Psoas muscle (tissue), 8 donors: Measurements from ENCODE around the gene TREH. TPM values are rescaled to one million over a fixed set of nuclear protein-coding genes. Genes with fewer than 3 reads are reported as not detected.

ENCODE experiments used
- ATAC-seq, 4 donors: fragments of 200-7000 bp; cut with Tn5 transposase; one replicate each; pipeline ENCODE4 v1.9.1; 2020; ENCODE audit warnings: moderate library complexity in 3 of 4, mild to moderate bottlenecking in 2 of 4
- DNase-seq, 2 donors: peaks; one replicate each; pipeline ENCODE4 v3.0.0-alpha.2; 2020
- H3K27ac ChIP-seq: fragments of 200-600 bp; one replicate; pipeline ENCODE4 v1.8.0; 2022
- H3K27me3 ChIP-seq, 3 donors: fragments of 200-600 bp in 1 of 3; one replicate each; pipeline versions ENCODE4 v1.6.1 to v1.8.0; 2013 to 2022; ENCODE audit warnings: low read length in 2 of 3, mild to moderate bottlenecking in 2 of 3, moderate library complexity in 1 of 3; ENCODE audit not compliant: insufficient read depth in 3 of 3
- H3K36me3 ChIP-seq, 2 donors: fragments of 200-600 bp in 1 of 2; one replicate each; pipeline versions ENCODE4 v1.6.1 to v1.8.0; 2013 to 2022; ENCODE audit warnings: low read depth in 1 of 2, mild to moderate bottlenecking in 1 of 2, moderate library complexity in 1 of 2; ENCODE audit not compliant: insufficient read depth in 1 of 2
- H3K4me1 ChIP-seq: fragments of 200-600 bp; one replicate; pipeline ENCODE4 v1.8.0; 2022
- H3K4me3 ChIP-seq: fragments of 200-600 bp; one replicate; pipeline ENCODE4 v1.8.0; 2022; ENCODE audit warnings: mild to moderate bottlenecking
- H3K9me3 ChIP-seq: fragments of 200-600 bp; one replicate; pipeline ENCODE4 v1.8.0; 2022
- CTCF ChIP-seq: fragments of 200-600 bp; IDR thresholded peaks from one replicate; pipeline ENCODE4 v1.8.0; 2022; ENCODE audit warnings: antibody characterized with exemption
- WGBS, 3 donors: extraction: QIAGEN DNeasy Blood & Tissue Kit; methylation state at CpG; one replicate each; pipeline versions ENCODE4 v1.1.6 to v1.1.7; 2013; 5-methylcytosine and 5-hydroxymethylcytosine counted together
- intact Hi-C, 2 donors: fragments of 100-400 bp; cut with DNase I; formaldehyde crosslinking; loops; one replicate each; pipeline versions ENCODE4 v1.11.0 to v1.14.2; 2022
- polyA plus RNA-seq, 3 donors: library from polyadenylated mRNA; stranded (reverse); fragments of 200-250 nt; gene quantifications; one replicate each; pipeline ENCODE4 v1.2.3, GENCODE V29; 2013
- total RNA-seq, 4 donors: library from RNA; stranded (reverse); fragmentation: NEBNext Ultra II Directional in 2 of 4; extraction: Animal tissue kit (Norgen Biotek cat#: 25700) in 2 of 4; gene quantifications; one replicate each; pipeline versions ENCODE4 v1.2.1 to v1.2.4, GENCODE V29; 2021 to 2023
- donor health status: healthy with polysubstance abuse.
- donor health status: DM: no; HTN: no; CAD: no; lungs with moderate emphysema.
- donor health status: Bipolar disorder and iron deficiency.
- donor health status: healthy.
- donor health status: DM: yes; HTN: yes; CAD: no.
- donor health status: DM: no; HTN: no; CAD: no.
- donor health status: DM: no; HTN: no; CAD: no.
- donor health status: DM: yes; HTN: yes; CAD: no.

Gene TREH
- total and polyA plus RNA-seq, 7 donors: 0.17 to 0.23 (median 0.17) TPM; not detected in 4

GRCh38 chr11:118619444-118620197 lies 59.8 kb downstream of the TREH start:
- no peaks in the 10 kb centered on the region for H3K9me3 ChIP-seq
- DNase-seq (peak; percentile 20 to 65), ATAC-seq (no peak)
- 50 to 58% (median 53%) methylated on average over 6 of the region's 6 CpGs for WGBS, 3 donors
- H3K27ac ChIP-seq: peak overlapping the region; percentile 68
- peaks cover 34% of the 10 kb centered on the region for H3K4me1 ChIP-seq
- no peak for TF ChIP-seq CTCF
- no peaks in the 10 kb centered on the region for H3K27me3 ChIP-seq
- intact Hi-C loops: no loop called here
- H3K36me3 ChIP-seq: peaks cover 0 to 30% of the 10 kb centered on the region in 2 donors
- H3K4me3 ChIP-seq: no peak overlapping the region

DNA sequence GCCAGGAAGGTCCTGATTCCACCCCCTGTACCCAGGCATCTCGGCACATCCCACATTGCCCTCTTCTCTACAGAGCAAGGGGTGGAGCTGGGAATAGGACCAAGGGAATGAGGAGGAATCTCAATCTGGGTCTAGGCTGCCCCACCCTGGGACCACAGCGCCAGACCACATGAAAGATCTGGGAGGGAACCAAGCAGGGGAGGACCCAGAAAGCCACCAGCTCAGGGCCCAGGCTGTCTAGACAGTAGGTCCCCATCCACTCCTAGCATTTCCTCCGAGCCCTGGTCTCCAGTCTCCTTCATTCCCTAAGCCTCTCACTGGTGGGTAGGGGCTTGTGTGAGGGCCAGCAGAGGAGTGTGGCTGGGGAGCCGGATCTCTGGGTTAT lies 60.5 kb downstream of the TREH start:
- ATAC-seq (no peak), DNase-seq (peak; percentile 72 to 74)
- Histone ChIP-seq H3K9me3 (no peaks in the 10 kb centered on the region), H3K27me3 (no peaks in the 10 kb centered on the region), H3K4me1 (peaks cover 28% of the 10 kb centered on the region), H3K36me3 (peaks cover 0 to 34% of the 10 kb centered on the region in 2 donors), H3K4me3 (no peak overlapping the region), H3K27ac (peak overlapping the region; percentile 68)
- TF ChIP-seq CTCF: no peak
- intact Hi-C loops: no loop called here
- WGBS, 3 donors: 40 to 62% (median 41%) methylated on average over 4 of the region's 4 CpGs

GRCh38 chr11:118618115-118618990 lies 61.1 kb downstream of the TREH start:
- TF ChIP-seq CTCF: no peak
- Histone ChIP-seq H3K9me3 (no peaks in the 10 kb centered on the region), H3K27me3 (no peaks in the 10 kb centered on the region), H3K36me3 (peaks cover 0 to 34% of the 10 kb centered on the region in 2 donors), H3K4me1 (peaks cover 24% of the 10 kb centered on the region), H3K27ac (peak overlapping the region; percentile 68), H3K4me3 (no peak overlapping the region)
- intact Hi-C loops: no loop called here
- DNase-seq (peak; percentile 75 to 76), ATAC-seq (no peak)
- 51 to 58% (median 52%) methylated on average over 11 of the region's 11 CpGs for WGBS, 3 donors

DNA sequence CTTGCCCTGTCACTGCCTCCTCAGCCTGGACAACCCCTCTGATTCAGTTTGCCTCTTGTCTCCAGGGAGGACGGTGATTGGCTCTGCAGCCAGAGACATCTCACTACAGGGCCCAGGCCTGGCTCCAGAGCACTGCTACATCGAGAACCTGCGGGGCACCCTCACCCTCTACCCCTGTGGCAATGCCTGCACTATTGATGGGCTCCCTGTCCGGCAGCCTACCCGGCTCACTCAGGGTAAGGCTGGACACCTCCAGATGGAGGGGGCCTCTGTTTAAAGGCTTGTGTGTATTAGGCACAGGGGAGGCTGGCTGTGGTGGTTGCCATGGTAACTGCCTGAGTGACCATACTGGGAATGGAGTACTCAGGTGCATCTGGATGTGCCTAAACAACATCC lies 63.5 kb downstream of the TREH start:
- Histone ChIP-seq H3K27me3 (no peaks in the 10 kb centered on the region), H3K27ac (no peak overlapping the region), H3K4me1 (peaks cover 7% of the 10 kb centered on the region), H3K36me3 (peaks cover 0 to 34% of the 10 kb centered on the region in 2 donors), H3K4me3 (no peak overlapping the region), H3K9me3 (no peaks in the 10 kb centered on the region)
- intact Hi-C loops: no loop called here
- ATAC-seq (no peak), DNase-seq (peak in 1 of 2 donors; percentile 39)
- WGBS, 3 donors: 78 to 96% (median 83%) methylated on average over 5 of the region's 5 CpGs
- TF ChIP-seq CTCF: no peak
